GM21528 (cell line): ENCODE data around the gene GPRC5B.

ENCODE experiments used
- ATAC-seq: cut with Tn5 transposase; IDR thresholded peaks from one replicate; pipeline ENCODE4 v1.9.1; 2021; ENCODE audit warnings: mild to moderate bottlenecking, moderate library complexity; ENCODE audit not compliant: unreplicated experiment, low FRiP score

Gene GPRC5B

GRCh38 chr16:19824216-19824615 lies 60.4 kb downstream of the GPRC5B start:
- no peak for ATAC-seq

- no peak for ATAC-seq
These were observed 61.3 kb downstream of the GPRC5B start for GRCh38 chr16:19823322-19823721.

- ATAC-seq = no peak
These were observed 62.1 kb downstream of the GPRC5B start for GRCh38 chr16:19822533-19822932.

GRCh38 chr16:19817875-19818274 lies 66.8 kb downstream of the GPRC5B start:
- no peak for ATAC-seq

GRCh38 chr16:19817122-19817521 lies 67.5 kb downstream of the GPRC5B start:
- no peak for ATAC-seq

GRCh38 chr16:19815418-19815817 lies 69.2 kb downstream of the GPRC5B start:
- no peak for ATAC-seq

- ATAC-seq = no peak
These were observed 71.7 kb downstream of the GPRC5B start for GRCh38 chr16:19812986-19813385.

- ATAC-seq = no peak
These were observed 73.6 kb downstream of the GPRC5B start for GRCh38 chr16:19810817-19811731.

GRCh38 chr16:19809693-19810092 lies 75.0 kb downstream of the GPRC5B start:
- no peak for ATAC-seq

- ATAC-seq = no peak
These were observed 75.5 kb downstream of the GPRC5B start for GRCh38 chr16:19809121-19809635.

GRCh38 chr16:19808061-19808641 lies 76.5 kb downstream of the GPRC5B start:
- ATAC-seq = peak; percentile 55
